Left renal cortex interstitium (tissue), 4 donors: Measurements from ENCODE around the gene HIGD1B. TPM values are rescaled to one million over a fixed set of nuclear protein-coding genes. Genes with fewer than 3 reads are reported as not detected.

Experiments used
- DNase-seq, 4 donors: peaks; one replicate each; pipeline ENCODE4 v3.0.0-alpha.2; 2013; ENCODE audit warnings: low read depth in 4 of 4, low spot score in 2 of 4, missing footprints in 1 of 4
- polyA plus RNA-seq, 4 donors: library from polyadenylated mRNA; unstranded; fragments of 120-200 nt; gene quantifications; one replicate each; pipeline ENCODE4 v1.2.1, GENCODE V29; 2013; ENCODE audit not compliant: insufficient read length in 4 of 4

The HIGD1B gene
- polyA plus RNA-seq, 4 donors, result 0.88 to 1.7 (median 1.2) TPM

DNA sequence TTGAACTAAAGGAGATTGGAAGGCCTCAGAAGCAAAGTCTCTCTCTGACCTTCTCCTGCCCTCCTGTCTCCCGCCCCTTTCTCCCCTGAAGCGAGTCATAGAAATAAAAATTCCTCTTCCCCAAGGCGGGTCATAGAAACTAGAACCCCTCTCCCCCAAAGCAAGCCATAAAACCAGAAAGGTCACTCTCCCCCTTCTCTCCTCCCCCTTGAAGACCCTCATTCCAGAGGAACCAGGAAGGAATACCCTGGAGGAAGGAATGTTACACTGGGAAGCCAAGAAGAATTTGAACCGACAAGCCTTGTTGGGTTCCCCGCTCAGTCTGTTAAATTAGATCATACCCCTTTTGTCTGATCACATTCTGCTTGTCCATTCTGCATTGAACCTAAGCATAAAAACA, 14.9 kb upstream of the HIGD1B start:
- DNase-seq, result peak in 1 of 4 donors; percentile 24

DNA sequence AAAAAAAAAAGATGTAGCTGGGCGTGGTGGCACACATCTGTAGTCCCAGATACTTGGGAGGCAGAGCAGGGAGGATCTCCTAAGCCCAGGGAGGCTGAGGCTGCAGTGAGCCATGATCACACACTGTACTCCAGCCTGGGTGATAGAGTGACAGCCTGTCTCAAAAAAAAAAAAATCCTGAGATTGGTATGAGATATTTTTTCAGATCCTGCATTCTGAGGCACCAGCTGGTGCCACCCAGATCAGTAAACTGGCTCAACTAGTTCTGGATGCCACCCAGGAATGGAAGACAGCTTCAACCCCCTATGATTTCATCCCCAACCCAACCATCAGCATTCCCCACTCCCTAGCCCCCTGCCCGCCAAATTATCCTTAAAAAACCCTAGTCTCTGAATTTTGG, 10.5 kb upstream of the HIGD1B start:
- DNase-seq, result no peak

DNA sequence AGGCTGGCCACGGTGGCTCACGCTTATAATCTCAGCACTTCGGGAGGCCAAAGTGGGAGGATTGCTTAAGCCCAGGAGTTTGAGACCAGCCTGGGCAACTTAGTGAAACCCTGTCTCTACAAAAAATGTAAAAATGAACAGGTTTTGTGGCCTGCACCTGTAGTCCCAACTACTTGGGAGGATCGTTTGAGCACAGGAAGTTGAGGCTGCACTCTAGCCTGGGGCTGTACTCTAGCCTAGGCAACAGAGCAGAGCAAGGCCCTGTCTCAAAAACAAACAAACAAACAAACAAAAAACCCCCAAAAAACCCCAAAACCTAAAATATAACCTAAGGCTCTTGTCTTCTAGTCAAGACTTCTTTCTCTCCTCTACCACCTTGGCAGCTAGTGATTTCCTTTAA, 7.4 kb upstream of the HIGD1B start:
- DNase-seq, result no peak

DNA sequence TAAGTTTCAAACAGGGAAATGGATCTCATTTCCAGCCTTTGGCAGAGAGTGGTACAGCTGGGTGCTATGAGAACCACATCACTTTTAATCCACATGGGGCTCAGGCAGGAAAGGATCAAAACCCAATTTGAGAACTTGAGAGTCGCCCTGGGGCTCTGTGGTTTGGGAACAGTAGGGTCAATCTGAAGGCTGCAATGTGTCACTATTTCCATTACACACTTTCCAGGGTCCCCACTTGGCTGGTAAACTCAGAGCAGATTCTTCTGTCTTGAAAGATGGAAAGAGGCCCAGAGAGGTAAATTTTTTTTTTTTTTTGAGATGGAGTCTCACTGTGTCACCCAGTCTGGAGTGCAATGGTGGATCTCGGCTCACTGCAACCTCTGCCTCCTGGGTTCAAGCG, 6.7 kb upstream of the HIGD1B start:
- no peak for DNase-seq

DNA sequence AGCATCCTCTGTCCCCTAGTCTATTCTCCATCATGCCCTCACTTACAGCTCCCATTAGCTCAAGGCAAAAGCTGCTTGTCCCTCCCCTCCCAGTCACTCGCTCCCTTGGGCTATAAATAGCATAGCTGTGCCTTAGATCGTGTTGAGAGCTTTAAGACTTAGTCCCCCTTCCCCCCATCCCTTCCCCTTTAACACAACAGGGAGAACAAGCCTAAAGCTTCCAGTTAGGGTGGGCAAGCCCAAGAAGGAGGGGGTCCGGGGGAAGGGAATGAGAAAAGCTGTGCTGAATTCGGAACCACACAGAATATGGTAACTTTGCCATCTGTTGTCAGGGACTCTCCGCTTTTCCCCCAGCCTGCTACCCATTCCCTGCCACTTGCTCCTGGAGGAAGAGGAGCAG, 4.9 kb upstream of the HIGD1B start:
- DNase-seq, result no peak

DNA sequence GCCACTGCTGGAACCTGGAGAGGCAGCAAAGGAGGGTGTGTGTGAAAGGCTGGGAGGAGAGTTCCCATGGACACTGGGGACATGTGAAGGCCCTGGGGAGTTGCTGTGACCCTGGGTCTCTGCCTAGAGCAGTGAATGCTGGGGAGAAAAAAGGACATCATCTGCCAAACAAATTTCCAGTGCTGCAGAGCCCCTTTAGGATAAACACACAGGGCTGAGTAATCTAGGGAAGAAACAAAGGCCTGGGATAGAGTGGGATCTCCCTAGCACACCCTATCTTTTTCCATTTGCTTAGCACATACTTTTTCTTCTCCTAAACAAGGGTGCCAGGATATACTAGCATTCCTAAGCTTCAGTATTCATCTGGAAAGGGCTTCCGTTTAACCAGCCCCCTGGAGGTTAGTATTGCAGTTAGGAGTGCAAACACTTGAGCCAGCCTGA, 3.3 kb upstream of the HIGD1B start:
- no peak for DNase-seq

DNA sequence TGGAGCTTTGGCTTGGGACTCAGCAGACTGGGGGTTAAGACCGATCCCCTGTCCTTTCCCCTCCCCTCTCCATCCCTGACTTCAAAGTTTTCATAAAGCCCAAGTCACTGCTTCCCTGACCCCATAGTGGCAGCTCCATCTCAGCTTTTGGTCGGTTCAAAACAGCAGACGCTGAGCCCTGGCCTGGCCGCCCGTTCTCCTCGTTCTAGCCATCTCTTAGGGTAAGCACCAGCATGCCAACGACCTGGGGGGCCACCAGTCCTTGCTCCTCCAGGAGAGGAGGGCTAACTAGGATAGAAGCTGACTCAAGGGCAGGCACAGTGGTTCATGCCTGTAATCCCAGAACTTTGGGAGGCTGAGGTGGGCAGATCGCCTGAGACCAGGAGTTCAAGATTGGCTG, 1.5 kb upstream of the HIGD1B start:
- DNase-seq, result no peak

DNA sequence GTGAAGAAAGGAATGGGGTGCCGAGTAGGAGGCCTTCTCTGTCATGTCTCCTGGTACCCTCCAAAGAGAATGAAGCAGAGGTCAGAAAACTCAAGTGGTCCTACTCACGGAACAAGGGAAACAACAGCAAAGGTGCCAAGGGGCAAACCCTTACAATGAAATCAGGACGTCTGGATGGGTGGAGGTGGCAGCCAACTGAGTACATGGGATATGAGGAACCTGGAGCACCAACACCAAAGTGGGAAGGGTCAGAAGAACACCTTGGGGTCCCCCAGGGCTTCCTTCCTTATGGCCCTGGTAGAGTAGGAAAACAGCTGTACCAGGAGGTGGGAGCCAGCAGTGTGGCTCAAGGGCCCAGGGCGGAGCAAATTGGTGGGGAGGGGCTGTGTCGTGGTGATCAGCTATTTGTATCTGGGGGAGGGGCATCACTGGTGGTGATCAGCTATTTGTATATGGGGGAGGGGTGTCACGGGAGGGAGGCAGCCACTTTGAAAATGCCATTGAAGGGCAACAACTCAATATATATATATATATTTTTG, 643 bp downstream of the HIGD1B start:
- no peak for DNase-seq

DNA sequence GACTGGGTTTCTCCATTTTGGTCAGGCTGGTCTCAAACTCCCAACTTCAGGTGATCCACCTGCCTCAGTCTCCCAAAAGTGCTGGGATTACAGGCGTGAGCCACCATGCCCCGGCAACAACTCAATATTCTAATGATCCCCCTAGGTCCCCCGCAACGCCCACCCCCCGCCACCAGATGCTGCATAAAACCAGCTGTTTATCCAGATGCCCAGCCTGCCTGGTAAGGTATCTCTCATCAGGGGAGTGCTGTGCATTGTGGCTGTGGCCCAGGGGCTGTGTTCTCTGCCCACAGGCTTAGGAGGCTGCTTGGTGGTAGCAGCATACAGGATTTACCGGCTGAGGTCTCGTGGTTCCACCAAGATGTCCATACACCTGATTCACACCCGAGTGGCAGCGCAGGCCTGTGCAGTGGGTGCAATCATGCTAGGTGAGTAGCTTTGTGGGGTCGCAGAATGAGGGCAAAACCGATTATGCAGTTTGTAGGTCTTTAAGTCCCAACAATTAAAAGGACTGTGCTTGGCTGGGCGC, 1.3 kb downstream of the HIGD1B start:
- DNase-seq, result no peak

DNA sequence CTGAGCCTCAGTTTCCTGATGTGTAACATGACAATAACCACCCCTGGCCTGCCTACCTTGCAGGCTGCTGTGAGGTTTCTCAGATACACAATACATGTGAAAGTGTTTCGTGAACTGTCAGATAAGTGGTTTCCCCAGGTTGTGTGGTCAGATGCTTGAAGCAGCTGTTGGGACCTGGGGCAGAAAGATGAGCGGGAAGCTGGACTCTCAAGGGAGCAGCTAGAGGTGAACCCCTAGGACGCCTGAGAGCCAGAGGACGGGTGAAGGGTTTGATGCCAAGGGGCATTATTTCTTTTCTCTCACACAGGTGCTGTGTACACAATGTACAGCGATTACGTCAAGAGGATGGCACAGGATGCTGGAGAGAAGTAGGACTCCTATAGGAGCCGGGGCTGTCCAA, 2.3 kb downstream of the HIGD1B start:
- no peak for DNase-seq

DNA sequence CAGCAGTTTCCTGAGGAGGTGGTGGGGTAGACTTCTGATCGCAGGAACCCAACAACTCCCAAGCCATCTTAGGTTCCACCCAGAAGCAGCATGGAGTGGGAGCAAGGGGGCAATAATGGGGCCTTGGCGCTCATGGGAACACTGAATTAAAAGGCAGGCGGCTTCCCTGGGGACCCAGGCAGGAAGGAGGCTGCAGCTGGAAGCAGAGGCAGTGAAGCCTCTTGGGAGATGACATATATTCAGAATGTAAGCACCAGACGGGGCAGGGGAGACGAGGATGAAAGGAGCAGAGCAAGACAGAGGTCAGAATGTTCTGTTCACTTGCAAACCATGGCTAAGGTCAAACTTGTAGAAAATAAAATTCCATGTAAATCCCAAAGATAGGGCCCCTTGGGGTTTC, 2.9 kb downstream of the HIGD1B start:
- no peak for DNase-seq

DNA sequence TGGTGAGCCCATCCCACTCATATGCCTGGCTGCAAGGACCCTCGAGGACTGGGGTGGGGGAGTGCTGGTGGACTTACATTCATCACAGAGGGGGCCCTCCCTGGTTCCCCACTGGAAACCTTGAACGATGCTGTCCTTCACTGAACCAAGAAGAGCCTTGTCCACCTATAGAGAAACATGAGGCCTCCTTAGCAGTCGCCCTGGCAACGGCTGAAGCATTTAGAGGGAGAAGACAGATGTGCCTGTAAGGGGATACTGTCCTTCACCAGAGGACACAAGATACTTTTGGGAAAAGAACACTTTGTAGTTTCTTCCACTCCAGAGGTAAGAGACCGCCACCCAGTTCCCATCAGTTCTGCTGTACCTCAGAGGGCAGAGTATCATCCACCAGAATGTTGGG, 6.5 kb downstream of the HIGD1B start:
- DNase-seq, result peak in 1 of 4 donors; percentile 41

DNA sequence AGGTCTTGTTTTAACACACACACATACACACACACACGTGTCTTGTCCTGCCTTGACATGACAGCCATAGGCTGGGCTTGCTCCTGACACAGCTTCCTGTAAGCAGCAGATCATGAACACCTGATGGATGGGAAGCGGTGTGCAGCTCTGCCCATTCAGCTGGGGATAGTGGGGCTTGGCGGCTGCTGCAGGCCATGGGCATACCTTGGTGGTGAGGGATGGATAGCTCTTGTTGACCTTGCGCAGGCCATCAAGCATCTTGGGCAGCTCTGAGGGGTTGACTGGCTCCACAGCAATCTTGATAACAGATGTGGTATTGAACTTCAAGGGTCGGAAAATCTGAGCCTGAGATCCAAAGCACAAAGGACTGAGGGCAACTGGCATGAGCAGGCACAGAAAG, 12.0 kb downstream of the HIGD1B start:
- no peak for DNase-seq

DNA sequence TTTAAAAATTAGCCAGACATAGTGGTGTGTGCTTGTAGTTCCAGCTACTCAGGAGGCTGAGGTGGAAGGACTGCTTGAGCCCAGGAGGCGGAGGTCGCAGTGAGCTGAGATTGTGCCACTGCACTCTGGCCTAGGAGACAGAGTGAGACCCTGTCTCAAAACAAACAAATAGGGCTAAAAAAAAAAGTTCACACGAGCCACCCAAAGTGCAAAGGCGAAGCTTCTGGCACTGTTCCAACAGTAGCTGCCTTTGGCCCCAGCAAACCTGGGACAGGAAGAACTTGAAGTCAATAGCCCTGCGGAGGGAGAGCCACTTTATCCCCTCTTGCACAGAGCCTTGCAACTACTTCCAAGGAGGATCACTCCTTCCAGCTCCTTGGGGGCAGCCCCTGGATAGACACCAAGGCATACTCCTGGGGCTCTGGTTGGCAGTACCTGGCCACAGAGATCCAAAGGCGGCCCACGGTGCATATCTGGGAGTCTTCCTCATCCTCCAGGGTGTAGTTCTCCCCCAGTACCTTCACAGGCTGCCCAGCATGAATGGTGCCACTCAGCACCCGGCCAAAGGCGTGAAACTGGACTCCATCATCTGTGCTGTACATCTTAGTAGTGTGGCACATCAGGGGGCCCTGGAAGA, 14.7 kb downstream of the HIGD1B start:
- no peak for DNase-seq

DNA sequence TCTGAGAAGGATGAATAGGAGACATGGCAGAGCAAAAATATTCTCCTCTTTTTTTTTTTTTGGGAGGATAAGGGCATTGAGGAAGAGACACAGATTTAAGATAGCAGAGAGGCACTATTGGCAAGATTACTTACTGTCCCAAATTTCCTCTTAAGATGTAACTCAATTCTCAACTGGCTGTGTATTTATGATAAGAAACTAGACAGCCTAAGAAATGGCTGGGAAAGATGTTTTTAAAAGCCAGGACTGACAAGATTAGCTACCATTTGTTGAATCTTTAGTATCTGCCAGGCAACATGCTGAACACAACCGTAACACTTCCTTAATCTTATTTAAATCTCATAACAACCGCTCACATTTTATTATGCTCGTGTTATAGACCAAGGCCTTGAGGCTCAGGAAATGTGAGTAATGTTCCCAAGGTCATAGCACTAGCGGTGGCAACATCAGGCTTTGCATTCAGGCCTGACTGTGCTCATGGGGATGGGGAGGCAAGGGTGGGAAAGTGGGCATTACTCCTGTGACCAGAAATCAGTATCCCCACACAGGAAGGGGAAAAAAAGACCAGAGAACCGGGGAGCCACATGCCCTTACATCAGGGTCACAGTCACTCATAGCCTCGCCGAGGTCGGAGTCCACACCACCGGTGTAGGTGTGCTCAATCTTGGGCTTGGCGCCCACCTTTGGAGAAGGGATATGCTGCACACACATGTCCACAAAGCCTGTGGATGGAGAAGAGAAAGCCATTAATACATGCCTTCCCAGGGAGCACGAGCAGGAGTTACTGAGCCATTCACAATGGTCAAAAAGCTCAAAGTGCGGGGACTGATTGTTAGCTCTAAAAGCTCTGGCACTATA, 15.6 kb downstream of the HIGD1B start:
- DNase-seq, result no peak

DNA sequence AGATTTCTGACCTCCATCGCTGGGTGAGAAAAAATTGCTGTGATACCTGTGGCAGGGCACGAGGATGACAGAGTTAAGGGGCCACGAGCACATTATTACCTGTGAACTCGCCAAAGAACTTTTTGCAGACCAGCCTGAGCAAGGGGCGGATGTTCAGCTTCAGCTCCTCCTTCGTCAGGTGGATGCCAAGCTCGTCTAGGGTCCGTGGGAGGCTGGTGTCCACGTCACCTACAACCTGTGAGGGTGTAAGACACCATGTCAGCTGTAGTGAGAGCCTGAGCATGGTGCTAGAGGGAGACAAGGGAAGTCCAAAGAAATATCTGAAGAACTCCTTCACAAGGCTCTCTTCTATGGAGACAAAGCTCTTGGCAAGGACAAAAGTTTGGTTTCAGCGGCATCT, 17.1 kb downstream of the HIGD1B start:
- DNase-seq, result no peak

DNA sequence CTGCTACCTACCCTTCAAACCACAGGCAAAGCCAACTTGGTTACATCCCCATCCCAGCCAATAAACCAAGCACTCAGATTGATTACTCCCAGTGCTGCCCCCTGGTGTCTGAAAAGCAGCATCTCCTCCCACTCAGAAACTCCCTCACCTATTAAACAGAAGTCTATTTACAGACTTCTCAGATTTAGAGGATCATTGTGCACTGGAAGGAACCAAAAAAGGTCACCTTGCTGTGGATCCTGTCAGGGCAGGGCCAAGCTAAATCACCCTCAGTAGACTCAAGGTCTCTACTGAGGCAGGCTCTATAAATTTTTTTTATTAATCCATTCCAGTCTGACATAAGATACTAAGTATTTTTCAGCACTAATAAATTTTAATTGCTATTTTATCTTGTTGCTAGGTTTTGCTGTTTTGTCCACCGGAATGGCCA, 17.6 kb downstream of the HIGD1B start:
- DNase-seq, result peak in 3 of 4 donors; percentile 48 to 71 (median 53)

DNA sequence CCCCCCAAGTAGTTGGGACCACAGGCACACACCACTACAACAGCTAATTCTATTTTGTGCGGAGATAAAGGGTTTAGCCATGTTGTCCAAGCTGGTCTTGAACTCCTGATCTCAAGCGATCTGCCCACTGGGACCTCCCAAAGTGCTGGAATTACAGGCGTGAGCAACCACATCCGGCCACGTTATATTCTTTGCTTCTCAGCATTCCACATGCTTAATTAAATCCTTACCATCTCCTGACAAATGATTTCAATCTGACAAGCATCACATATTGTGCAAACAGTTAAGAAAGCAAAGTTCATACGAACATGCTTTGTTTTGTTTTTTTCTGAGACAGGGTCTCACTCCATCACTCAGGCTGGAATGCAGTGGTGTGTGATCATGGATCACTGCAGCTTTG, 18.2 kb downstream of the HIGD1B start:
- DNase-seq, result no peak

DNA sequence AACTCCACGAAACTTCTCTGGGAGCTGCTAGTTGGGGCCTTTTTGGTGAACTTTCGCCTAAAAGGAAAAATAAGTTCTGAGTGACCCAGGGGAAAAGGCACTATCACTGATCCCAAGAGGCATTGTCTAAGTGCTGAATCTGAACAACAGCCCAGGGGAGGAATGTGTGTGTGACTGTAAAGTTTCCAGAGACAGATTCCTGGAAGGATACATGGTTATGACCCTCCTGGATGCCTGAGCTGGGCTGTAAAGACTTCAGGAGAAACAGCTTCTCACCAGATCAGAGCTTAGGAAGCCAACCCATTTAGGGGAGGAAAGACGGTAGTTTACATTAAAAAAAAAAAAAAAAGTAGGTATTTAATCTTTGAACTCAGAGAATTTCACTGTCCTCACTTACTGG, 20.2 kb downstream of the HIGD1B start:
- no peak for DNase-seq

DNA sequence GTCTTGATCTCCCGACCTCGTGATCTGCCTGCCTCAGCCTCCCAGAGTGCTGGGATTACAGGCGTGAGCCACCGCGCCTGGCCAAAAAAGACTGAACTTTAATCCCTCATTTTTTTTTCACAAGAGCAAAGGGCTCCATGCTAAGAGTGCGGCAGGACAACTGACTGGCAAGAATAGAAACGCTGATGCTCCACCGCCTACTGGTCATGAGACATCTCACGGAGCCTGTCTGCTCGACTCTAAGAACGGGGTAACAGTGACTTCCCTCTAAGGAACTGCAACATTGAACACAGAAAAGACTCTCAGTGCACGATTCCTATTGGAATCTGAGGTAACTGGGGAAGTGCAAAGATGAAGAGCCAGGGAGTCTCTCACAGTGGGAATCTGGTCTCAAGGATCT, 23.9 kb downstream of the HIGD1B start:
- DNase-seq, result no peak

DNA sequence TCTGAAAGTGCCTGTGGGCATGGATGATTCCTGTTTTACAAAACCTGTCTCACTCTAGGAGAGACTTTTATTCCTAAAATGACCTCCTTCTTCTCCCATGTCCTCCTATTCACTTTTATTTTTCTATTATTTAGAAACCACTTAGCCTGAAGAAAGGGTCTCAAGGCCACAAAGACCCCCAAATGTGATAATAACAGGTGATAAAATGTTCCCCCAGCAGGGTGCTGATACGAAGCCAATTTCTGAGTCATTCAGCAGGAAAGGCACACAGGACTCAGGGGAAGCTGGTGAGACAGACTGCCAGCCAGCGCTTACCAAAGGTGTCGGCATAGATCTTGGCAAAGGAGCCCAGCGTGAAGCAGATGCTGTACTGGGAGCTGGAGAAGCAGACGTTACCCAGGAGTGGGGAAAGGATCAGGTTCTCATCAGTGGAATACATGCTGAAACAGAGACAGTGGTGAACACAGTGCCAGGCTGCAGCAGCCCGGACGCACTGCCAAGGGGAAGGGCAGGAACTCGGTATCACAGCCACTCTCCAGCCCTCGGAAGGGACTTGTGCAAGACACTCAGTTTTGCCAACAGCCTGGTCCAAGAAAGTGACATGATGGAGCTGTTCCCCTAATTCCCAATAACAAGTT, 24.6 kb downstream of the HIGD1B start:
- DNase-seq, result no peak
